Testis (tissue), 3 donors: ENCODE data around the gene HMBS. TPM values are rescaled to one million over a fixed set of nuclear protein-coding genes. Genes with fewer than 3 reads are reported as not detected.

Experiments used
- DNase-seq: peaks from one replicate; pipeline ENCODE4 v3.0.0-alpha.2; 2019
- H3K27ac ChIP-seq, 2 donors: fragments of 200-600 bp; sonication (generic); one replicate each; pipeline ENCODE4 v1.5.1; 2019
- H3K27me3 ChIP-seq: fragments of 200-600 bp; sonication (generic); one replicate; pipeline ENCODE4 v1.5.1; 2019
- H3K36me3 ChIP-seq: fragments of 200-600 bp; sonication (generic); one replicate; pipeline ENCODE4 v1.5.1; 2017; ENCODE audit warnings: low read depth; ENCODE audit errors: missing control alignments
- H3K4me1 ChIP-seq: fragments of 200-600 bp; sonication (generic); one replicate; pipeline ENCODE4 v1.5.1; 2019
- H3K4me3 ChIP-seq, 2 donors: fragments of 200-600 bp; sonication (generic); one replicate each; pipeline ENCODE4 v1.5.1; 2017 to 2019
- H3K9me3 ChIP-seq: fragments of 200-600 bp; sonication (generic); one replicate; pipeline ENCODE4 v1.5.1; 2017
- CTCF ChIP-seq, 3 experiments: fragments of 450-650 bp in 2 of 3; fragments of 200-600 bp in 1 of 3; sonication (generic) in 1 of 3; IDR thresholded peaks; one replicate each; pipeline ENCODE4 v1.5.1; 2016 to 2019; ENCODE audit warnings: antibody characterized with exemption in 3 of 3, mild to moderate bottlenecking in 2 of 3, moderate library complexity in 1 of 3
- POLR2A ChIP-seq: fragments of 450-650 bp; IDR thresholded peaks from one replicate; pipeline ENCODE4 v1.6.1; 2017; ENCODE audit warnings: antibody characterized with exemption, mild to moderate bottlenecking, moderate library complexity
- WGBS, 2 donors: methylation state at CpG; one replicate each; pipeline ENCODE4 v1.1.5; 2018; 5-methylcytosine and 5-hydroxymethylcytosine counted together
- intact Hi-C: fragments of 100-400 bp; cut with DNase I; formaldehyde crosslinking; loops from one replicate; pipeline ENCODE4 v1.15.1; 2023; ENCODE audit warnings: low total_unique reads
- polyA plus RNA-seq: library from polyadenylated mRNA; stranded (reverse); fragments of 350-450 nt; fragmentation: Illumina TruSeq; extraction: RNeasy Lipid Tissue Mini Kit (QIAGEN cat#74804); gene quantifications from one replicate; pipeline ENCODE4 v1.2.3, GENCODE V29; 2014; ENCODE audit warnings: low read depth, low replicate concordance; ENCODE audit not compliant: insufficient read depth
- total RNA-seq, 2 donors: library from RNA; depleted of rRNA; stranded (reverse); fragments of >200 nt; gene quantifications; one replicate each; pipeline ENCODE4 v1.2.3, GENCODE V29; 2016

HMBS gene
- total and polyA plus RNA-seq, 3 donors from 2014 or later, result 14.0 to 17.3 (median 17.0) TPM

- H3K9me3 ChIP-seq, result no peaks in the 10 kb centered on the region
- H3K36me3 ChIP-seq, result no peaks in the 10 kb centered on the region
- intact Hi-C loops, result no loop called here
- H3K4me1 ChIP-seq, result peaks cover 10% of the 10 kb centered on the region
- H3K27me3 ChIP-seq, result no peaks in the 10 kb centered on the region
- WGBS, 2 donors, result 0 to 1% methylated on average over 27 to 49 of the region's 49 CpGs
- TF ChIP-seq CTCF (IDR thresholded peaks at IDR 0.05), result peak in 1 of 3 experiments; percentile 9
- TF ChIP-seq POLR2A, result no peak
- DNase-seq, result peak; percentile 98
- peak within 1 kb of the TSS; percentile 76 to 84 for H3K27ac ChIP-seq
- H3K4me3 ChIP-seq, result peak within 1 kb of the TSS; percentile 80 to 81
Observed at GRCh38 chr11:119067371-119068222, 17.1 kb upstream of the HMBS start, which contains the start of gene VPS11. TSS of gene VPS11 (plus strand) at chr11:119067818. CDS start at chr11:119067824, 6 bp downstream.

- 94 to 97% methylated on average over 11 of the region's 11 CpGs for WGBS, 2 donors
- intact Hi-C loops, result no loop called here
- H3K27ac ChIP-seq, result no peak overlapping the region
- peaks cover 10% of the 10 kb centered on the region for H3K4me1 ChIP-seq
- H3K27me3 ChIP-seq, result no peaks in the 10 kb centered on the region
- TF ChIP-seq CTCF (IDR thresholded peaks at IDR 0.05) (no peak), POLR2A (no peak)
- no peak overlapping the region for H3K4me3 ChIP-seq
- no peaks in the 10 kb centered on the region for H3K9me3 ChIP-seq
- no peak for DNase-seq
- no peaks in the 10 kb centered on the region for H3K36me3 ChIP-seq
Observed at GRCh38 chr11:119077839-119078238, 6.8 kb upstream of the HMBS start.

GRCh38 chr11:119078675-119079420 lies 5.8 kb upstream of the HMBS start:
- H3K36me3 ChIP-seq, result no peaks in the 10 kb centered on the region

GRCh38 chr11:119081682-119082260 lies 2.9 kb upstream of the HMBS start:
- TF ChIP-seq POLR2A (no peak), CTCF (IDR thresholded peaks at IDR 0.05) (no peak)
- H3K4me3 ChIP-seq, result no peak overlapping the region
- peak; percentile 79 for DNase-seq
- intact Hi-C loops, result no loop called here
- H3K27me3 ChIP-seq, result no peaks in the 10 kb centered on the region
- H3K27ac ChIP-seq, result peak overlapping the region; percentile 41 to 71
- H3K9me3 ChIP-seq, result no peaks in the 10 kb centered on the region
- no peaks in the 10 kb centered on the region for H3K36me3 ChIP-seq
- WGBS, 2 donors, result 52 to 61% methylated on average over 5 to 7 of the region's 7 CpGs
- H3K4me1 ChIP-seq, result peaks cover 20% of the 10 kb centered on the region

More at GRCh38 chr11:119078675-119079420, 5.8 kb upstream of the HMBS start:
- TF ChIP-seq POLR2A (no peak), CTCF (IDR thresholded peaks at IDR 0.05) (no peak)
- no peaks in the 10 kb centered on the region for H3K27me3 ChIP-seq
- no peaks in the 10 kb centered on the region for H3K9me3 ChIP-seq
- intact Hi-C loops, result no loop called here
- no peak for DNase-seq
- no peak overlapping the region for H3K4me3 ChIP-seq
- H3K27ac ChIP-seq, result no peak overlapping the region
- H3K4me1 ChIP-seq, result peaks cover 10% of the 10 kb centered on the region
- 91% methylated on average over 19 of the region's 19 CpGs for WGBS, 2 donors
